Neural cell (in vitro differentiated cells): ENCODE data around the gene PNKD. TPM values are rescaled to one million over a fixed set of nuclear protein-coding genes. Genes with fewer than 3 reads are reported as not detected.

Source experiments
- H2AFZ ChIP-seq: fragments of 200-600, 300-800 bp; sonication (generic), shearing (Covaris generic); 2 replicates; pipeline ENCODE4 v1.6.0; 2014; ENCODE audit warnings: low read depth, mild to moderate bottlenecking, antibody characterized with exemption, low read length, moderate library complexity
- H3F3A ChIP-seq: fragments of 200-600 bp; shearing (Covaris generic); 2 replicates; pipeline ENCODE4 v1.6.1; 2016; ENCODE audit warnings: mild to moderate bottlenecking, moderate library complexity, mixed read lengths, antibody characterized with exemption, low read length; ENCODE audit not compliant: insufficient read depth, poor library complexity, severe bottlenecking
- H3K27ac ChIP-seq: fragments of 200-600, 300-800 bp; sonication (generic), shearing (Covaris generic); 2 replicates; pipeline ENCODE4 v1.5.1; 2014; ENCODE audit warnings: mild to moderate bottlenecking, low read length, moderate library complexity
- H3K27me3 ChIP-seq: fragments of 300-800, 200-600 bp; sonication (generic), shearing (Covaris generic); 2 replicates; pipeline ENCODE4 v1.6.0; 2014; ENCODE audit warnings: mild to moderate bottlenecking, low read depth, low read length, moderate library complexity; ENCODE audit not compliant: insufficient read depth
- H3K36me3 ChIP-seq: fragments of 300-800, 200-600 bp; sonication (generic), shearing (Covaris generic); 2 replicates; pipeline ENCODE4 v1.5.1; 2014; ENCODE audit warnings: mild to moderate bottlenecking, antibody characterized with exemption, low read length, moderate library complexity; ENCODE audit not compliant: insufficient read depth
- H3K4me2 ChIP-seq: fragments of 300-800, 200-600 bp; sonication (generic), shearing (Covaris generic); 2 replicates; pipeline ENCODE4 v1.6.0; 2014; ENCODE audit warnings: mild to moderate bottlenecking, low read length
- H3K4me3 ChIP-seq: fragments of 300-800, 200-600 bp; sonication (generic), shearing (Covaris generic); 2 replicates; pipeline ENCODE4 v1.5.1; 2014; ENCODE audit warnings: mild to moderate bottlenecking, low read length, moderate library complexity
- H3K79me2 ChIP-seq: fragments of 200-600 bp; shearing (Covaris generic); replicated peaks from 2 replicates; pipeline ENCODE4 v1.6.0; 2014; ENCODE audit warnings: mild to moderate bottlenecking, low read length, moderate library complexity; ENCODE audit not compliant: insufficient read depth
- H3K9ac ChIP-seq: fragments of 300-800, 200-600 bp; sonication (generic), shearing (Covaris generic); 2 replicates; pipeline ENCODE4 v1.6.1; 2016; ENCODE audit warnings: mild to moderate bottlenecking, low read length, mixed read lengths
- H3K9me2 ChIP-seq: fragments of 200-600 bp; shearing (Covaris generic); 2 replicates; pipeline ENCODE4 v1.6.1; 2016; ENCODE audit warnings: mild to moderate bottlenecking, low read length, mixed read lengths; ENCODE audit not compliant: insufficient read depth
- H3K9me3 ChIP-seq: fragments of 200-600, 300-800 bp; sonication (generic), shearing (Covaris generic); 2 replicates; pipeline ENCODE4 v1.6.1; 2016; ENCODE audit warnings: mild to moderate bottlenecking, mixed run types, low read length, moderate library complexity, mixed read lengths
- H4K20me1 ChIP-seq: fragments of 200-600 bp; shearing (Covaris generic); 2 replicates; pipeline ENCODE4 v1.6.1; 2016; ENCODE audit warnings: mild to moderate bottlenecking, mixed run types; ENCODE audit not compliant: insufficient read depth
- EP300 ChIP-seq: fragments of 450-650 bp; conservative IDR thresholded peaks from 2 replicates; pipeline ENCODE4 v1.6.1; 2014; ENCODE audit warnings: antibody characterized with exemption, mild to moderate bottlenecking, moderate library complexity; ENCODE audit not compliant: poor library complexity, severe bottlenecking
- EZH2 ChIP-seq: fragments of 200-600, 300-800 bp; shearing (Covaris generic), sonication (generic); IDR thresholded peaks from 2 replicates; pipeline ENCODE4 v1.6.1; 2014; ENCODE audit warnings: antibody characterized with exemption, low read length, borderline replicate concordance, mild to moderate bottlenecking; ENCODE audit not compliant: insufficient read depth, poor library complexity, severe bottlenecking
- MXI1 ChIP-seq: fragments of 450-650 bp; conservative IDR thresholded peaks from 2 replicates; pipeline ENCODE4 v1.6.1; 2014; ENCODE audit warnings: antibody characterized with exemption, mild to moderate bottlenecking; ENCODE audit not compliant: poor library complexity, severe bottlenecking
- POLR2AphosphoS5 ChIP-seq: IDR thresholded peaks from 2 replicates; pipeline ENCODE4 v1.6.1; 2012
- RAD21 ChIP-seq: fragments of 450-650 bp; conservative IDR thresholded peaks from 2 replicates; pipeline ENCODE4 v1.6.1; 2014; ENCODE audit warnings: antibody characterized with exemption, mild to moderate bottlenecking, moderate library complexity
- REST ChIP-seq: IDR thresholded peaks from 2 replicates; pipeline ENCODE4 v1.6.1; 2012; ENCODE audit warnings: borderline replicate concordance
- SMC3 ChIP-seq: fragments of 450-650 bp; conservative IDR thresholded peaks from 2 replicates; pipeline ENCODE4 v1.6.1; 2014; ENCODE audit warnings: antibody characterized with exemption, mild to moderate bottlenecking, moderate library complexity; ENCODE audit not compliant: poor library complexity
- TAF1 ChIP-seq: IDR thresholded peaks from 2 replicates; pipeline ENCODE4 v1.6.1; 2012; ENCODE audit warnings: low read depth
- polyA plus RNA-seq: library from polyadenylated mRNA; depleted of rRNA; stranded (reverse); fragments of >200 nt; gene quantifications from 2 replicates; pipeline ENCODE4 v1.2.3, GENCODE V29; 2014
- TF ChIP-seq, protein P1 (sequence below): fragments of 450-650 bp; IDR thresholded peaks from 2 replicates; pipeline ENCODE4 v1.5.1; 2014; ENCODE audit warnings: antibody characterized with exemption, mild to moderate bottlenecking, moderate library complexity; ENCODE audit not compliant: poor library complexity, severe bottlenecking

The PNKD gene
- polyA plus RNA-seq, 1 donor from 2014 or later = 59.7 TPM

DNA sequence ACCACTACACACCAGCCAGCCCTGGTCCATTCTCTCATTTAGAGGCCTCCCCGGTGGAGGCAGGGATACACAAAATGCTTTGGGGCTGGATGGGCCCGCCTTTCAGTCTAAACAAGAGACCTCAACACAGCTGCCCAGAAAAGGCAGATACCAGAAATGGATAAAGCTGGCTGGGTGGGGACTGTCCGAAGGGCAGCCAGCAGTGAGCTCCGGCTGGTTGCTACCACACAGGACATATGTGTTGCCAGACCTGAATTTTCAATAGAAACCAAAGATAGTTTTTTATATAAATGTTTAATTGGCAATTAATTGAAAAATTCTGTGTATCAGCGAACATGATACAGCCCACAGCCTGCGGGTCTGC, 8.1 kb upstream of the PNKD start:
- H3K27ac ChIP-seq = no peak overlapping the region

GRCh38 chr2:218262631-218263586, 7.4 kb upstream of the PNKD start:
- Histone ChIP-seq H3K27ac (no peak overlapping the region), H3K9me3 (no peaks in the 10 kb centered on the region), H3K9me2 (no peaks in the 10 kb centered on the region), H3K4me2 (no peak overlapping the region), H3K4me3 (no peak overlapping the region), H4K20me1 (no peaks in the 10 kb centered on the region), H3K27me3 (no peaks in the 10 kb centered on the region), H2AFZ (no peak overlapping the region), H3K36me3 (no peaks in the 10 kb centered on the region), H3K9ac (no peak overlapping the region), H3F3A (no peaks in the 10 kb centered on the region), H3K79me2 (no peaks in the 10 kb centered on the region)
- TF ChIP-seq, protein P1, sequence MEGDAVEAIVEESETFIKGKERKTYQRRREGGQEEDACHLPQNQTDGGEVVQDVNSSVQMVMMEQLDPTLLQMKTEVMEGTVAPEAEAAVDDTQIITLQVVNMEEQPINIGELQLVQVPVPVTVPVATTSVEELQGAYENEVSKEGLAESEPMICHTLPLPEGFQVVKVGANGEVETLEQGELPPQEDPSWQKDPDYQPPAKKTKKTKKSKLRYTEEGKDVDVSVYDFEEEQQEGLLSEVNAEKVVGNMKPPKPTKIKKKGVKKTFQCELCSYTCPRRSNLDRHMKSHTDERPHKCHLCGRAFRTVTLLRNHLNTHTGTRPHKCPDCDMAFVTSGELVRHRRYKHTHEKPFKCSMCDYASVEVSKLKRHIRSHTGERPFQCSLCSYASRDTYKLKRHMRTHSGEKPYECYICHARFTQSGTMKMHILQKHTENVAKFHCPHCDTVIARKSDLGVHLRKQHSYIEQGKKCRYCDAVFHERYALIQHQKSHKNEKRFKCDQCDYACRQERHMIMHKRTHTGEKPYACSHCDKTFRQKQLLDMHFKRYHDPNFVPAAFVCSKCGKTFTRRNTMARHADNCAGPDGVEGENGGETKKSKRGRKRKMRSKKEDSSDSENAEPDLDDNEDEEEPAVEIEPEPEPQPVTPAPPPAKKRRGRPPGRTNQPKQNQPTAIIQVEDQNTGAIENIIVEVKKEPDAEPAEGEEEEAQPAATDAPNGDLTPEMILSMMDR = no peak
- TF ChIP-seq RAD21 (no peak), TAF1 (no peak), SMC3 (no peak), POLR2AphosphoS5 (no peak), MXI1 (no peak), EZH2 (no peak)

More for the DNA sequence above, 8.1 kb upstream of the PNKD start:
- no peaks in the 10 kb centered on the region for H3K27me3 ChIP-seq
- H3K4me3 ChIP-seq = no peak overlapping the region
- no peak overlapping the region for H3K9ac ChIP-seq
- TF ChIP-seq EP300 (no peak), REST (no peak), TAF1 (no peak), EZH2 (no peak), RAD21 (no peak), SMC3 (no peak), POLR2AphosphoS5 (no peak), MXI1 (no peak)
- TF ChIP-seq, protein P1 = no peak
- no peaks in the 10 kb centered on the region for H3K79me2 ChIP-seq
- H4K20me1 ChIP-seq = no peaks in the 10 kb centered on the region
- H3K4me2 ChIP-seq = no peak overlapping the region
- no peaks in the 10 kb centered on the region for H3K36me3 ChIP-seq
- no peak overlapping the region for H2AFZ ChIP-seq
- no peaks in the 10 kb centered on the region for H3K9me2 ChIP-seq
- no peaks in the 10 kb centered on the region for H3F3A ChIP-seq
- H3K9me3 ChIP-seq = no peaks in the 10 kb centered on the region
